B cell (primary cell): ENCODE measurements around the gene MZF1. TPM values are rescaled to one million over a fixed set of nuclear protein-coding genes. Genes with fewer than 3 reads are reported as not detected.

ENCODE experiments used
- ATAC-seq: fragments of 200-7000 bp; cut with Tn5 transposase; one replicate; pipeline ENCODE4 v1.10.0; 2021; ENCODE audit warnings: low read depth, mild to moderate bottlenecking, moderate number of reproducible peaks, moderate library complexity
- CTCF ChIA-PET: fragments of 350-600 bp; sonication (Branson Sonifier 250); formaldehyde crosslinking; loops from one replicate; lab custom pipeline; 2021; ENCODE audit warnings: antibody characterized with exemption, inconsistent platforms; lab: Charles Lee
- POLR2A ChIA-PET: fragments of 350-600 bp; sonication (Branson Sonifier 250); formaldehyde crosslinking; loops from one replicate; lab custom pipeline; 2021; ENCODE audit warnings: antibody characterized with exemption; lab: Charles Lee
- DNase-seq: peaks from one replicate; pipeline ENCODE4 v3.0.0; 2013
- H2AFZ ChIP-seq: 2 replicates; pipeline ENCODE4 v1.6.1; 2012; ENCODE audit warnings: mild to moderate bottlenecking, low read depth, low read length; ENCODE audit not compliant: insufficient read depth, poor library complexity, severe bottlenecking
- H3K27ac ChIP-seq, 2 donors: 1 replicate in 1 of 2; 2 replicates in 1 of 2; pipeline ENCODE4 v1.5.1; 2012 to 2013; ENCODE audit warnings: low read length in 2 of 2, mild to moderate bottlenecking in 2 of 2, moderate library complexity in 1 of 2
- H3K27me3 ChIP-seq, 4 experiments: fragments of 200-600 bp in 1 of 4; sonication (generic) in 1 of 4; replicated peaks in 1 of 4; 1 replicate in 2 of 4; 2 replicates in 2 of 4; pipeline versions ENCODE4 v1.6.1 to v1.7.0; 2013 to 2016; ENCODE audit warnings: low read length in 3 of 4, mild to moderate bottlenecking in 2 of 4, mixed read lengths in 1 of 4, moderate library complexity in 1 of 4; ENCODE audit not compliant: insufficient read depth in 4 of 4, control insufficient read depth in 3 of 4; ENCODE audit errors: control extremely low read depth in 1 of 4
- H3K36me3 ChIP-seq, 2 experiments: replicated peaks in 1 of 2; 1 replicate in 1 of 2; 2 replicates in 1 of 2; pipeline versions ENCODE4 v1.6.1 to v1.7.1; 2013; ENCODE audit warnings: low read length in 1 of 2; ENCODE audit not compliant: insufficient read depth in 2 of 2, control insufficient read depth in 1 of 2; ENCODE audit errors: control extremely low read depth in 1 of 2, extremely low read depth in 1 of 2
- H3K4me1 ChIP-seq, 2 donors: fragments of 200-600 bp in 1 of 2; sonication (generic) in 1 of 2; 1 replicate in 1 of 2; 2 replicates in 1 of 2; pipeline versions ENCODE4 v1.5.1 to v1.6.1; 2013 to 2017; ENCODE audit warnings: low read length in 2 of 2; ENCODE audit not compliant: control insufficient read depth in 2 of 2, insufficient read depth in 2 of 2
- H3K4me2 ChIP-seq: replicated peaks from 2 replicates; pipeline ENCODE3; 2012; ENCODE audit warnings: mild to moderate bottlenecking, low read depth, low read length; ENCODE audit not compliant: poor library complexity, severe bottlenecking
- H3K4me3 ChIP-seq, 5 experiments: fragments of 200-600 bp in 1 of 5; sonication (generic) in 1 of 5; 1 replicate in 3 of 5; 2 replicates in 2 of 5; pipeline versions ENCODE4 v1.5.1 to v1.7.0; 2011 to 2016; ENCODE audit warnings: low read length in 4 of 5, mild to moderate bottlenecking in 4 of 5, low read depth in 2 of 5, control low read depth in 1 of 5, moderate library complexity in 1 of 5; ENCODE audit not compliant: insufficient read depth in 1 of 5; ENCODE audit errors: control extremely low read depth in 1 of 5, extremely low read depth in 1 of 5
- H3K79me2 ChIP-seq: fragments of 200-600 bp; sonication (generic); one replicate; pipeline ENCODE4 v1.6.0; 2016; ENCODE audit warnings: low read length; ENCODE audit not compliant: control insufficient read depth, insufficient read depth
- H3K9ac ChIP-seq: fragments of 200-600 bp; sonication (generic); 2 replicates; pipeline ENCODE4 v1.6.1; 2017; ENCODE audit warnings: mild to moderate bottlenecking, low read length, moderate library complexity
- H3K9me3 ChIP-seq, 3 donors: one replicate each; pipeline versions ENCODE4 v1.6.1 to v1.7.1; 2013; ENCODE audit warnings: low read length in 2 of 3; ENCODE audit not compliant: control insufficient read depth in 2 of 3, insufficient read depth in 1 of 3; ENCODE audit errors: control extremely low read depth in 1 of 3
- H4K20me1 ChIP-seq: 2 replicates; pipeline ENCODE4 v1.6.0; 2012; ENCODE audit warnings: mild to moderate bottlenecking, low read length; ENCODE audit not compliant: insufficient read depth, control insufficient read depth, poor library complexity, severe bottlenecking
- H3K27ac Mint-ChIP-seq: one replicate; pipeline ENCODE4 v1.8.0; 2021; ENCODE audit warnings: mixed read lengths
- H3K27me3 Mint-ChIP-seq: one replicate; pipeline ENCODE4 v1.8.0; 2021; ENCODE audit warnings: mixed read lengths
- H3K4me1 Mint-ChIP-seq: one replicate; pipeline ENCODE4 v1.8.0; 2021; ENCODE audit warnings: mixed read lengths
- H3K4me3 Mint-ChIP-seq: one replicate; pipeline ENCODE4 v1.8.0; 2021; ENCODE audit warnings: mixed read lengths
- H3K9me3 Mint-ChIP-seq: one replicate; pipeline ENCODE4 v1.8.0; 2022; ENCODE audit warnings: mixed read lengths; ENCODE audit not compliant: insufficient read depth
- CTCF ChIP-seq: fragments of 200-600 bp; IDR thresholded peaks from one replicate; pipeline ENCODE4 v1.8.0; 2022; ENCODE audit warnings: antibody characterized with exemption, mild to moderate bottlenecking
- EZH2 ChIP-seq: IDR thresholded peaks from 2 replicates; pipeline ENCODE4 v1.6.1; 2012; ENCODE audit warnings: borderline replicate concordance, low read depth, mild to moderate bottlenecking, moderate library complexity, low read length; ENCODE audit not compliant: insufficient read depth, poor library complexity, severe bottlenecking
- WGBS: methylation state at CpG from one replicate; pipeline ENCODE4 v1.1.5; 2013; ENCODE audit warnings: missing lambda C conversion rate; ENCODE audit not compliant: insufficient coverage; 5-methylcytosine and 5-hydroxymethylcytosine counted together
- intact Hi-C: fragments of 100-400 bp; cut with micrococcal nuclease; formaldehyde crosslinking; loops from one replicate; pipeline ENCODE4 v1.10.0; 2022
- polyA plus RNA-seq: library from polyadenylated mRNA; depleted of rRNA; stranded (reverse); fragments of >200 nt; gene quantifications from 2 replicates; pipeline ENCODE4 v1.2.3, GENCODE V29; 2012
- total RNA-seq, 2 donors: library from RNA; stranded (reverse); fragments of 120-200 nt in 1 of 2; gene quantifications; 1 replicate in 1 of 2; 2 replicates in 1 of 2; pipeline versions ENCODE4 v1.2.3 to v1.2.4, GENCODE V29; 2013 to 2022

MZF1 gene
- total and polyA plus RNA-seq, 2 donors (not counting 1 experiment from before 2014, with no cell fraction given) = 79.4 to 95.8 TPM

DNA sequence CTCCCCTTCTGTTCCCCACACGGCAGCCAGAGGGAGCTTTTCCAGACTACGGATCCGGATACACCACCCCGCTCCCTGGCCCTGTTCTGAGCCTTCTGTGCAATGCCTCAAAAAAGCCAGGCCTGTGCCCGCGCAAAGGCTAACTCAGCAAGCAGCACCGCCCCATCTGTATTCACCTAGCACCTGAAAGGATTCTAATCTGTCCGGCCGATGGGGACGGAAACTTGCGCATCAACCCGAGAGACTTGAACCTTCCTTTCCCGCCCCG, 54.1 kb downstream of the MZF1 start:
- intact Hi-C loops = loop anchor here (1.0 to 2.0 kb wide), 5 partner anchors 20 to 192 kb away; partner anchors contain the start of genes CHMP2A, ZNF132 and ZNF837
- Histone ChIP-seq H4K20me1 (peaks cover 44% of the 10 kb centered on the region), H3K4me1 (peaks cover 21 to 34% of the 10 kb centered on the region in 2 donors), H3K27ac (peak overlapping the region; percentile 76 to 96), H3K9me3 (no peaks in the 10 kb centered on the region), H3K27me3 (no peaks in the 10 kb centered on the region), H3K79me2 (peaks cover 47% of the 10 kb centered on the region), H3K4me3 (peak overlapping the region; percentile 32 to 78 (median 71)), H3K9ac (peak overlapping the region; percentile 81), H3K36me3 (peaks cover 0 to 12% of the 10 kb centered on the region in 2 experiments), H2AFZ (peak overlapping the region; percentile 79), H3K4me2 (peak overlapping the region; percentile 93)
- Mint-ChIP-seq H3K4me3 (peak overlapping the region; percentile 98), H3K4me1 (peaks cover 47% of the 10 kb centered on the region), H3K9me3 (no peaks in the 10 kb centered on the region), H3K27ac (peak overlapping the region; percentile 99), H3K27me3 (no peaks in the 10 kb centered on the region)
- DNase-seq = no peak
- TF ChIP-seq CTCF = no peak
- no peak for TF ChIP-seq EZH2
- 0% methylated on average over 14 of the region's 14 CpGs for WGBS
- ATAC-seq = no peak
- ChIA-PET POLR2A (interaction anchor here (1.2 to 3.3 kb wide), 11 partner anchors 19 to 192 kb away, joined by 3 to 30 read pairs (median 7); partner anchors contain the start of genes TRIM28, ZNF132, ZNF324B and ZNF497), CTCF (interaction anchor here (0.6 to 4.9 kb wide), 13 partner anchors 10 to 791 kb away, joined by 3 to 72 read pairs (median 7); partner anchors contain the start of genes CHMP2A, TRIM28, ZNF497 and ZNF584)
